Endothelial cell of umbilical vein (primary cell): ENCODE results near the gene TMEFF1. TPM values are rescaled to one million over a fixed set of nuclear protein-coding genes. Genes with fewer than 3 reads are reported as not detected.

Experiments
- BruUV-seq: library from RNA; stranded (reverse); fragments of 400-500 nt; replicated peaks from 2 replicates; lab custom pipeline; 2021; lab: Mats Ljungman, UMichigan
- CTCF ChIA-PET: fragments of 300-600, 350-600 bp; sonication (Branson Sonifier 250); formaldehyde crosslinking; loops from one replicate; lab custom pipeline; 2021; ENCODE audit warnings: antibody characterized with exemption, inconsistent platforms; lab: Charles Lee
- POLR2A ChIA-PET: fragments of 300-600, 350-600 bp; sonication (Branson Sonifier 250); formaldehyde crosslinking; loops from one replicate; lab custom pipeline; 2021; ENCODE audit warnings: antibody characterized with exemption, inconsistent platforms; lab: Charles Lee
- DNase-seq: peaks from one replicate; pipeline ENCODE4 v3.0.0-alpha.2; 2011; ENCODE audit warnings: low read depth, low spot score
- FAIRE-seq: peaks from 2 replicates; lab custom pipeline; 2011; peaks lifted over from hg19 to GRCh38; lab: Jason Lieb, UNC
- H2AFZ ChIP-seq: 2 replicates; pipeline ENCODE4 v1.6.0; 2012; ENCODE audit warnings: low read depth, low read length, control low read depth, inconsistent platforms
- H3K27ac ChIP-seq: 2 replicates; pipeline ENCODE4 v1.5.1; 2011; ENCODE audit warnings: low read depth, mild to moderate bottlenecking, control low read depth, low read length, moderate library complexity; ENCODE audit not compliant: insufficient read depth
- H3K27me3 ChIP-seq, 2 experiments: 2 replicates each; pipeline versions ENCODE4 v1.6.0 to v1.6.1; 2011; ENCODE audit warnings: low read length in 2 of 2, mixed read lengths in 1 of 2; ENCODE audit not compliant: control insufficient read depth in 2 of 2, insufficient read depth in 2 of 2
- H3K36me3 ChIP-seq, 2 experiments: 2 replicates in 1 of 2; 3 replicates in 1 of 2; pipeline ENCODE4 v1.5.1; 2011; ENCODE audit warnings: low read length in 2 of 2, mild to moderate bottlenecking in 1 of 2, moderate library complexity in 1 of 2; ENCODE audit not compliant: control insufficient read depth in 2 of 2, insufficient read depth in 2 of 2; ENCODE audit errors: extremely low read depth in 1 of 2
- H3K4me1 ChIP-seq: 3 replicates; pipeline ENCODE4 v1.5.1; 2011; ENCODE audit warnings: mild to moderate bottlenecking, low read length; ENCODE audit not compliant: control insufficient read depth, insufficient read depth; ENCODE audit errors: extremely low read depth
- H3K4me2 ChIP-seq: 2 replicates; pipeline ENCODE4 v1.6.1; 2011; ENCODE audit warnings: low read length, control low read depth, mixed read lengths; ENCODE audit not compliant: insufficient read depth
- H3K4me3 ChIP-seq, 3 experiments: fragments of 200-600 bp in 1 of 3; sonication (generic), shearing (Covaris generic) in 1 of 3; replicated peaks in 1 of 3; 2 replicates each; pipeline ENCODE4 v1.5.1; 2011 to 2016; ENCODE audit warnings: control low read depth in 3 of 3, low read length in 3 of 3, mild to moderate bottlenecking in 2 of 3, inconsistent platforms in 1 of 3, low read depth in 1 of 3, moderate library complexity in 1 of 3; ENCODE audit not compliant: insufficient read depth in 1 of 3
- H3K79me2 ChIP-seq: 2 replicates; pipeline ENCODE4 v1.6.0; 2012; ENCODE audit warnings: low read length, inconsistent platforms; ENCODE audit not compliant: control insufficient read depth, insufficient read depth
- H3K9ac ChIP-seq: replicated peaks from 2 replicates; pipeline ENCODE3; 2011; ENCODE audit warnings: low read length, control low read depth; ENCODE audit not compliant: insufficient read depth; ENCODE audit errors: extremely low read depth
- H3K9me1 ChIP-seq: replicated peaks from 3 replicates; pipeline ENCODE4 v1.6.0; 2011; ENCODE audit warnings: mild to moderate bottlenecking, low read length; ENCODE audit not compliant: control insufficient read depth, insufficient read depth; ENCODE audit errors: extremely low read depth
- H3K9me3 ChIP-seq: replicated peaks from 2 replicates; pipeline ENCODE4 v1.5.1; 2012; ENCODE audit warnings: low read length, inconsistent platforms; ENCODE audit not compliant: control insufficient read depth, insufficient read depth
- H4K20me1 ChIP-seq: replicated peaks from 2 replicates; pipeline ENCODE3; 2011; ENCODE audit warnings: mild to moderate bottlenecking, low read length; ENCODE audit not compliant: control insufficient read depth, insufficient read depth; ENCODE audit errors: extremely low read depth
- MYC ChIP-seq: IDR thresholded peaks from one replicate; pipeline ENCODE4 v1.6.1; 2011; ENCODE audit warnings: mild to moderate bottlenecking, low read depth, low read length
- POLR2AphosphoS5 ChIP-seq: IDR thresholded peaks from 2 replicates; pipeline ENCODE4 v1.6.1; 2012; ENCODE audit warnings: low read depth, mild to moderate bottlenecking, control low read depth, low read length, moderate library complexity; ENCODE audit not compliant: insufficient read depth
- dilution Hi-C: fragments of 300-500 bp; cut with MboI; formaldehyde crosslinking; loops from one replicate; pipeline ENCODE4 v1.15.0; 2019; ENCODE audit warnings: low sequenced_read_pairs; ENCODE audit not compliant: extremely low pct_ligation_motif_present
- intact Hi-C: fragments of 100-400 bp; cut with micrococcal nuclease; formaldehyde crosslinking; loops from one replicate; pipeline ENCODE4 v1.10.0; 2022
- polyA plus RNA-seq, 4 experiments: library from polyadenylated mRNA; depleted of rRNA in 3 of 4; stranded (reverse) in 3 of 4; unstranded in 1 of 4; fragments of >200 nt; gene quantifications; 2 replicates each; pipeline versions ENCODE4 v1.2.1 to v1.2.3, GENCODE V29; 2011 to 2012; ENCODE audit warnings: missing spikeins in 1 of 4
- total RNA-seq: library from RNA; stranded (reverse); gene quantifications from 2 replicates; pipeline ENCODE4 v1.2.3, GENCODE V29; 2021

Gene TMEFF1
- total and polyA plus RNA-seq, 2 donors (not counting 3 experiments of a cell fraction or from before 2014, with no cell fraction given) = 3.0 to 14.6 TPM

DNA sequence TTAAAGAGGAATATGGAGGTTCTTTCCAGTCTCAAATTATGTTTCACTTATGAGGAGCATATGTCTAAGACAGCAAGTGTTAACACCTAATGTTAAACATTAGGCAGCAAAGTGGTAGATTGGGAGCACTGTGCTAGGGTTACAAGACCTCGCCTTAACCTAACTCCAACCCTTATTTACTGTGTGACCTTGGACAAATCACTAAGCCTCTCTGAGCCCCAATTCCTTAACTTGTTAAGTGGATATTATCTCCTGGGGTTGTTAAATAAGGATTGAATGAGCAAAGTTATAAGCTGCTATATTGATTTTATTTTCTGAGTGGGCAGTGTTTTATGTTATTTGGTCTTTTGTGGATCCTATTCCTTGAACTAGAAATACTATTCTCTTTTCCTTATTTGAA lies 38.3 kb downstream of the TMEFF1 start:
- no TSS peak for BruUV-seq
- FAIRE-seq = no peak
- no peak overlapping the region for H3K4me2 ChIP-seq
- no peaks in the 10 kb centered on the region for H3K36me3 ChIP-seq
- ChIA-PET CTCF (no interaction called here), POLR2A (no interaction called here)
- no peaks in the 10 kb centered on the region for H4K20me1 ChIP-seq
- H3K9me3 ChIP-seq = no peaks in the 10 kb centered on the region
- no peak overlapping the region for H3K4me3 ChIP-seq
- no peaks in the 10 kb centered on the region for H3K9me1 ChIP-seq
- H3K9ac ChIP-seq = no peak overlapping the region
- no peak overlapping the region for H2AFZ ChIP-seq
- no peak overlapping the region for H3K27ac ChIP-seq
- TF ChIP-seq POLR2AphosphoS5 = no peak
- no peak for TF ChIP-seq MYC
- H3K79me2 ChIP-seq = no peaks in the 10 kb centered on the region
- dilution Hi-C loops (no loop called here), intact Hi-C loops (no loop called here)
- no peaks in the 10 kb centered on the region for H3K27me3 ChIP-seq
- H3K4me1 ChIP-seq = no peaks in the 10 kb centered on the region
- DNase-seq = no peak

GRCh38 chr9:100515578-100516494 lies 42.9 kb downstream of the TMEFF1 start:
- Histone ChIP-seq H3K27me3 (no peaks in the 10 kb centered on the region), H3K9ac (no peak overlapping the region), H3K9me1 (no peaks in the 10 kb centered on the region), H3K4me3 (no peak overlapping the region), H3K79me2 (no peaks in the 10 kb centered on the region), H2AFZ (no peak overlapping the region), H3K27ac (no peak overlapping the region), H3K4me2 (no peak overlapping the region), H3K9me3 (no peaks in the 10 kb centered on the region), H3K36me3 (no peaks in the 10 kb centered on the region), H4K20me1 (no peaks in the 10 kb centered on the region), H3K4me1 (no peaks in the 10 kb centered on the region)
- CTCF ChIA-PET = interaction anchor here (1.2 to 1.6 kb wide), 2 partner anchors 9 to 10 kb away, joined by 3 to 4 read pairs; no protein-coding TSS in a partner anchor
- dilution Hi-C loops (no loop called here), intact Hi-C loops (no loop called here)
- no peak for TF ChIP-seq MYC
- POLR2A ChIA-PET = no interaction called here
- FAIRE-seq = peak; percentile 40
- BruUV-seq = no TSS peak
- DNase-seq = no peak
